SIG-M5 treated with dmso at 0.1 percent for 504 hours (cell line): ENCODE measurements around the gene PEAK3.
A peak's percentile ranks its signal among the peaks of the same experiment; 100 is the strongest.

Experiments
- DNase-seq: peaks from one replicate; lab custom pipeline; 2025; ENCODE audit not compliant: unreplicated experiment; lab: John Stamatoyannopoulos, UW

Gene PEAK3

DNA sequence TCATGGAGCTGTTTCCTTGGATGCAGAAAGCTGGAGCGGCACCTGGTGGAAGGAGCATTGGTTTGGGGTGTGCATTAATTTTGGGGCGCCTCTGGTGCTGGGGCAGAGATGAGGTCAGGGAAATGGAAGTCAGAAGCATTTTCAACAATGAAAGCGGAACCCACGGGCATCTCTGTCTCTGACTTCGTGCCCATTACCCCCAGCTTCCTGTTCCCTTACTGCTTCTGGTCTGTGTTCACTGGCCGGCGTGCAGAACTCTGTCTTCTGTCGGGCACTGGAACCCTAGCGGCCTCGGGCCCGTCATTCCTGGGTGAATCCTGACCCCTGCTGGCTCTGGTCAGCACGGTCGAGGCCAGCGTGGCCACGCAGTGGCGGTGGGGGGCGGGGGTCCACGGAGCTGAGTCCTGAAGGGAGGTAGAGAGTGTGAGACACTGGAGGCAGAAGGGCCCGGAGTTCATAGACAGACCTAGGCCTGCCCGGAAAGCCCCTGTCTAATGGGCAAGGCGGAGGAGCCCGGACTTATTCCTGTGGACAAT lies 33.9 kb upstream of the PEAK3 start:
- DNase-seq = peak; percentile 33

DNA sequence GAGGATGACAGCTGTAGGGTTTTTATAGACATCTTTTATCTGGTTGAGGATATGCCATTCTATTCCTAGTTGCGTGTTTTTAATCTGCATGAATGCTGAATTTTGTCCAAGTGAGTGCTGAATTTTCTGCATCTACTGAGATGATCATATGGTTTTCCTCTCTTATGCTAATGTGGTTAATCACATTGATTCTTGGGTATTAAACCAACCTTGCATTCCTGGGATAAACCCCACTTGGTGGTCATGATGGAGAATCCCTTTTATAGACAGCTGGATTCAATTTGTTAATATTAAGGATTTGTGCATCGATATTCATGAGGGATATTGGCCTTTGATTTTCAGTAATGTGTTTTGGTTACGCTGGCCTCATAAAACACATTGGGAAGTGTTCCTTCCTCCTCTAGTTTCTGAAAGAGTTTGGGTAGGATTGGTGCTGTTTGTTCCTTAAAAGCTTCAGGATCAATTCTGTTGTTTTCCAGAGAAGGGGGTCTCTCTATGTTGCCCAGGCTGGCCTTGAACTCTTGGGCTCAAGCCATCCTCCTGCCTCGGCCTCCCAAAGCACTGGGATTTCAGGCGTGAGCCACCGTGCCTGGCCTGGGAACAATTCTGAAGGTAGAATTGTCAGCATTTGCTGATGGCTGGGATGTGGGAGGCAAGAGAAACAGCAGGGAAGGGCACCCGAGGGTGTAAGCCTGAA lies 33.3 kb upstream of the PEAK3 start:
- DNase-seq = no peak

DNA sequence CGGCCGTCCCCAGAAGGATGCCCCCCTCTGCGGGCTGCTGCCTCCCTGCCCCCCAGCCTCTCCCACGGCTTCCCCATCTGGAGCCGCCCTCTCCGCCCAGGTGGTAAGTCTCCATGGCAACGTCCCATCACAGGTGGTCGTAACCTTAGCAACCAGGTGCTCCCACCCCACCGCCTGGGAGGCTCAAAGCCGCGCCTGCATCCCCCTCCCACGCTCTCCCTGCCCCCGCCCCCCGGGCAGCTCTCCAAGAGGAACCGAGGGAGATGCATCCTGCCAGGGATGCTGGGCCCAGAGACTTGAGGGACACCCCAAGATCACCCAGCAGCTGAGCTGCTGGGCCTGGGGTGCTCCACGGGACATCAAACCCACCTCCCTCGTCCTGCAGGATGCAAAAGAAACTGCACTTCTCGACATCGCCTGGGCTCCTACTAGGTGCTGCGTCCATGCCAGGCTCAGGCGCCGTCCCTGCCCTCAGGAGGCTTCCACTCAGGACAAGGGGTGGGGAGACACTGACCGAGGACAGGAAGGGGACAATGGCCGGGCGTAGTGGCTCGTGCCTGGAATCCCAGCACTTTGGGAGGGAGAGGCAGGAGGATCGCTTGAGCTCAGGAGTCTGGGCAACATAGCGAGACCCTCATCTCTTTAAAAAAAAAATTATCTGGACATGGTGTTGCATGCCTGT lies 31.0 kb upstream of the PEAK3 start:
- no peak for DNase-seq

DNA sequence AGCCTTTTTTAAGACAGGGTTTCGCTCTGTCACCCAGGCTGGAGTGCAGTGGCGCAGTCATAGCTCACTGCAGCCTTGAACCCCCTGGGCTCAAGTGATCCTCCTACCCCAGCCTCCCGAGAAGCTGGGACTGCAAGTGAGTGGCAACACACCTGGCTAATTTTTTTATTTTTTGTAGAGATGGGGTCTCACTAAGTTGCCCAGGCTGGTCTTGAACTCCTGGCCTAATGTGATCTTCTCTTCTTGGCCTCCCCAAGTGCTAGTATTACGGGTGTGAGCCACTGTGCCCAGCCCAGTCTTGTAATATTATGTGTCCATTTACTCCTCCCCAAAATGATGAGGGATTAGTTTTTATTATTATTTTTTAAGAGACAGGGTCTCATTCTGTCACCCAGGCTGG lies 29.1 kb upstream of the PEAK3 start:
- no peak for DNase-seq

DNA sequence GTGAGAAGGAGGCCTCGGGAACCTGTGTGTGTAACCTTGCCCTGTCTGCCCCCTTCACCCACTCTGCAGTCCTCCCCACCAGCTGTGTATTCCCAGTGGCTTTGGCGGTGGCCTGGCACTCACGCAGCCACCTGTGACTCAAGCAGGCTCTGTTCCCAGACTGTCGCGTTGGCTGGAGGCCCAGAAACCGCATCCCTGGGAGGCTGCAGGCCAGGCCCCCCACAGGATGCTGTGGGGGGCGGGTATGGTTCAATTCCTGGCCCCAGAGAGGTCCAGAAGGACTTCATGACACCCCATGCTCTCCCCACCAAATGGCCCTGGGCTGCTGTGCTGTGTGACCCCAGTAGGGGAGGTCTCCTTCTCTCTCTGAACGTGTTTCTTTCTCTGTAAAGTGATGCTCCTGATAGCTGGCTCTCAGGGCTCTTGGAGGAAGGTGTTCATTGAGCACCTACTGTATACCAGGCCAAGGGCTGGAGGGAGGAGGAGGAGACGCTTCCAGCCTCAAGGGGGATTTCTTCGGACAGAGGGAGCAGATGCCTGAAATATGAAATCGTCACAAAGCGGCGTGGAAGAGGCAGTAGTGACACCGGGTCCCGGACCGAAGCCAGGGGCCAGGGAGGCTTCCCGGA lies 27.9 kb upstream of the PEAK3 start:
- no peak for DNase-seq

DNA sequence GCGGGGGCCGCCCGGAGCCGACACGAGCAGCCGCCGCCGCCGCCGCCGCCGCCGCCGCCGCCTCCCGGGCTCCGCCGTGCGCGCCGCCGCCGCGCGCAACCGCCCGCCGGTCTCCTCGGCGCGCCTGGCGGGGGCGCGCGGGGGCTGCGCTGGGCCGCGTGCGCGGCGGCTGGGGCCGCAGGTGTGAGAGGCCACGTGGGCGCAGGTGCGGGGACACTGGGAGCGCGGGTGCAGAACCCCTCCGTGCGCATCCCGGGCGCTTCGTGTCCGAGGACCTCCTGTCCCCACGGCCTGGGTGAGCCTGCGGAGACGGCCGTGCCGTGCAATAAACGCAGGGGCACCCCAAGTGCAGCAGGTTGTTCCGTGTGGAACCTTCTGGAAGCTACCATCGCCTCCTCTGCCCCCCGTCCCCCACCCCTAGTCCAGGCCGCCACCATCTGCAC lies 26.2 kb upstream of the PEAK3 start, which contains the start of gene LINGO3:
Gene LINGO3, minus strand, starts transcription at position 41 of the 443 bp plus-strand sequence. CDS start 16,378 bp downstream, outside the sequence.
- DNase-seq = no peak

DNA sequence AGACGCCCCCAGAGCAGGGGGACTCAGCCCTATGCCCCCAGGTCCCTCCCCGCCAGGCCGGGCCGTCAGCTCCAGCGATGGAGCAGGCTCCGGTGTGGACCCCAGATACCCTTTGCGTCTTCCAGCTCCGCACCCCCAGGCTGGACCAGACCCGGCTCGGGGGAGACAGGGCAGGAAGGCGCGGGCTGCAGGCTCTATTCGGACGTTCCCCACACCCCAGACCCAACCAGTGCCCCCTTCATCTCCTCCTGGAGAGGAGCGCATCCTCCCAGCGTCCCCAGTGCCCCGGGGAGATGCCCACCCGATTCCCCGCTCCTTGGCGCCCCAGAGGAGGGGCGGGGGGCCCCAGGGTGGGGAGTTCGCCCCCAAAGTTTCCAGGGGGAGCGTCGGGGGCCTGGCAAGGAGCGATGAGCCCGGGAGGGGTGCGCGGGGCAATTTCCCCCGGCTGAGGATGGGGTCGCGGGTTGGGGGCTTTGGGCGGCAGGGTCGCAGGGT lies 25.6 kb upstream of the PEAK3 start:
- no peak for DNase-seq

DNA sequence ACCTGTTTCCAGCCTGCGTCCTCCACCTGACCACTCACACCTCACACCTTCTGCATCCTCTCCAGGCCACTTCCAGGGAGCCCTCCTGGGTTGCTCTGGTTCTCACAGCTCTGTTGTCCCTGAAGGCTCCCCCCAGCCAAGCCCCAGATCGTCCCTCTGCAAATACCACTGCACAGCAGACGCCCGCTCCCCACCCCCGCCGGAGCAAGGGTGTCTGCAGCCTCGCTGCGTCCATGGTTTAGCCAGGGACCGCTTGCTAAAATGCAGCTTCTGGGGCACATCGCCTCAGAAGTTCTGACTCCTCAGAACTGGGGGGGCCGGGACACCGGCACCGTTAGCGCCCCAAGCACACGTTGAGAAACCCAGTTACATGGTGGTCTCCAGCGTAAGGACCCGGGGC lies 25.0 kb upstream of the PEAK3 start:
- no peak for DNase-seq

DNA sequence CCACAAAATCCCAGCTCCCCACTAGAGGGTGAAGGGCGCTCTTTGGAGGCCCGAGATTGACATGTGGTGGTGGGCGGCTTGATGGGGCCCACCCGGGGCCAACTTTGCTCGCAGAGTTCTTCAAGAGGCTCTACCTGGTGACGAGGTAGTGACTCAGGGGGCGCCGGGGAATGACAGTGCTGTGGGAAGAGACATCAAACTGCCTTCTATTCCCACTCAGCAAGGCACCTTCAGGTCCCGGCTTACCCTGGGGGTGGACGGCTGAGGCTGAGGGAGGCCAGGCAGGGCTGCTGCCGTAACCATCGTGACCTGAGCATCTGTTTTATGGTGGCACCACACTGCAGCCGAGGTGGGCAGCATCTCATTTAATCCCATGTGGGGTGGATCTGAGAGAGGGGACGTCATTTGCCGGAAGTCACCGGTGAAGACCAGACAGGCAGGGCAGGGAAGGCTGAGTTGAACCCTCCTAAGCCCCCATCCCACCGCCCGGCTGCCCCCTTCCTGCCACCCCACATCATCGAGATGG lies 24.4 kb upstream of the PEAK3 start:
- no peak for DNase-seq

DNA sequence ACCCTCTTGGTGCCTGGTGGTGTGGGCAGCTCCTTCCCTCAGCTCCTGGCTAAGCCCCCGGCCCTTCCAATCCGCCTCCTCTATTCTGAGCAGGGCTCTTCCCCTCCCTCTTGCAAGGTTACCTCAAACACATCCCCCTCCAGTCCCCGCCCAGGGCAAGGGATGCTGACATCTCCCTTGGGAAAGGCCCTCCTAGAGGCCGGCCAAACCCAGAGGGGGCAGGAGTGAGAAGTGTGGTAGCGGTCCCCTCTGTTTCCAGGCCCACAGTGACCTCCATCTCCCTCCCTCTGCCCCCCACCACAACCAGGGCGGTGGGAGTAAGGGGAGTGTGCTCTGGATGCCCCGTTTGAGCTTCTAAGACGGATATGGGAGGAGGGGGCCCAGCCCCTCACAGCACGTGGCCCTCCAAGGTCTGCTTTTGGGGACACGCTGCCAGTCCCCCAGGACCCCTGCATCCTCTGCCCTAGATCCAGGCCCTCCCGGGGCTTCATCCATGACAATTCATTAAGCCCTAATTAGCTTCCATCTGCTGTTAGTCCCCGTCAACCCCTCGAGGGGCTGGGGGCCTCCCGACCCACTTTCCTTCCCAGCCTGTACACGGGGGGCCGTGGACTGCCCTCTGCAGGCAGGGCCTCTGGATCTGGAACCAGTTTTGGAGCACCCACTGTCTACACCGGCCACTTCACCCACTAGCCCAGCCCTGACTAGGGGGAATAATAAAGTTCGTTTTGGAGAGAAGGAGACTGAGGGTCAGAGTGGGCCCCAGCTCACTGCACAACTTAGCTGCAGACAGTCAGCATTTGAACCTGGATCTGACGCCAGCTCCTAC lies 23.7 kb upstream of the PEAK3 start:
- DNase-seq = no peak

DNA sequence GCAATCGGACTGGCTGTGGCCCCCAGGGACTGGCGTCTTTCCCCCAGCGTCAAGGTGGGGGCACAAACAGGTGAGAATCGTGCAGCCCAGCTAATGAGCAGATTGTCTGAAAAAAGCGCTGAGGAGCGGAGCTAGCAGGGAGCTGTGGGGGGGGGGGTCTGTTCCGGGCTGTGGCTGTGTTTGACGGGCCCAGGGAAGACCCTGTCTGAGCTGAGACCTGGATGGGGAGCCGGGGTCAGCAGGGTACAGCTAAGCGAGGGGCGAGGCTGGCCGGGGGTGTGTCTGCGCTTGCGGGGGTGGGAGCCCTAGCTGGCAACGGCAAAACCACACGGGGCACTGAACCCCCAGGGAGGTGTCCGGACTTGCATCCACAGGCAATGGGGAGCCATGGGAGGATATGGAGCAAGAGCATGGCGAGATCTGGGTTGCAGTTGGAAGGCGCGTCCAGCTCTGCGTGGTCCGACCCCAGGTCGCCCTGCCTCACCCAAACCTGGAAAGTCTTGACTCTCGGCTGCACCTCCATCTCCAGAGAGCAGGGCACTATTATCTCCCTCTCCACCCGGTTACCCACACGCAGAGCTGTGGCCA lies 21.3 kb upstream of the PEAK3 start:
- no peak for DNase-seq

DNA sequence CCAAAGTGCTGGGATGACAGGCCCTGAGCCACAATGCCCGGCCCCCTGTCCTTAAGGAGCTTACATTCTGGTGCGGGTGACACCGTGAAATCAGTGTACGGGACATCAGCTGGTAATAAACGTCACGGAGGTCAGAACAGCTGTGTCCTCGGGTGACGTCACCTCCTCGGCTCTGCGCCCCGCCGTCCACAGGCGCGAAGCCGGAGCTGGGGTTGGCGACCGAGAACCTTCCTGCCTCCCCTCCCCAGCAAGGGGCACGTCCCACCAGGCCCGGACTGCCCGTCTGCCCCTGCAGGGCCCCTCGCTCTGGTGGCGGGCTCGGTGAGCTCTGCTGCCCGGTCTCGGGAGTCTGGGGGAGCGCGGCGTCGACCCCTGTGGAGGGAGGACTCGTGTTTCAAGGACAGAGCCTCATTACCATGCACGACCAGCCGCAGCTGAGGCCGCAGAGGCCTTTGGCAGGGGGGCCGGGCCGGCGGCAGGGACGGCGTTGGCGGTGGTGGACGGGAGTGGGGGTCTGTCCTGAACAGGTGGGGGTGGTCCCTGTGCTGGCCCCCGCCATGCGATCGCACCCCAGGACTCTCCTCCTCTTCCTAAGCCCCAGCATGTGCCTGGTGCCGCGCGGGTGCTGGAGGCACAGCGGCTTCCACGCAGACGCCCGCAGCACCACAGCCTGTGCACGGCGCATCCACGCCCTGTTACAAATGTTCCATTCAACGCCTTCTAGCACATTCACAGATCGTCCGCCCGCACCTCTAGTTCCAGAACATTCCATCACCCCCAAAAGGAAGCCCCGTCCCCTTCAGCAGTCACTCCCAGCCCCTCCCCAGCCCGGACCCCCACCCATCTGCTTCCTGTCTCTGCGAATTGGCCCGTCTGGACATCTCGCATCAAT lies 20.6 kb upstream of the PEAK3 start:
- no peak for DNase-seq

DNA sequence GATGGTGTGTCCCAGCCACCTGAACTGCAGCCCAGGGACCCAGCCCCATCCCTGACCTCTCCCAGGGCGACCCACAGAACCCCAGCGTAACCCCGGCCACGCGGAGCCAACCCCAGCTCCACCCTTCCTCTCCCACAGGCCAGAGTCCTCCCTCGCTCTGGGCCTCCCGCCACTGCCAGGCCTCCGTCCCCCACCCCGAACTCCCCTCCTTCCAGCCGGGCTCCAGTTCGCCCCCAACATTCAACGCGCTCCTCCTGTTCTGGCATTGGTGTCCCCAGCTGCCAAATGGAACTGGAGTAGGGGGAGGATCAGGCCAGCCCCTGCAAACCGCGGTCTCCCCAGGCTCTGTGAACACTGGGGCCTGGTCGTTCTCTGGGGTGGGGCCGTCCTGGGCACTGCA lies 18.6 kb upstream of the PEAK3 start:
- DNase-seq = no peak

DNA sequence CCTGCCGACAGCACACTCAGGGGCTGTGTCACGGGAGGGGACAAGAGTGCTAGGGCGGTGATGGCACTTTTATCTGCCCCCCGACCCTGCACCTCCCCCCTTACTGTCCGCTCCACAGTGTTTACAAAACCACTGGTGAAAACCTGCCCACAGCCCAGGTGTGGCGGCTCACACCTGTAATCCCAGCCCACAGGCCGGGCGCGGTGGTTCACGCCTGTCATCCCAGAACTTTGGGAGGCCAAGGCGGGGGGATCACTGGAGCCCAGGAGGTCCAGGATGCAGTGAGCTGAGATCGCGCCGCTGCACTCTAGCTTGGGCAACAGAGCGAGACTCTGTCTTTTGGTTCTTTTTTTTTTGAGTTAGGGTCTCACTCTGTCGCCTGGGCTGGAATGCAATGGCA lies 14.2 kb upstream of the PEAK3 start:
- DNase-seq = no peak

DNA sequence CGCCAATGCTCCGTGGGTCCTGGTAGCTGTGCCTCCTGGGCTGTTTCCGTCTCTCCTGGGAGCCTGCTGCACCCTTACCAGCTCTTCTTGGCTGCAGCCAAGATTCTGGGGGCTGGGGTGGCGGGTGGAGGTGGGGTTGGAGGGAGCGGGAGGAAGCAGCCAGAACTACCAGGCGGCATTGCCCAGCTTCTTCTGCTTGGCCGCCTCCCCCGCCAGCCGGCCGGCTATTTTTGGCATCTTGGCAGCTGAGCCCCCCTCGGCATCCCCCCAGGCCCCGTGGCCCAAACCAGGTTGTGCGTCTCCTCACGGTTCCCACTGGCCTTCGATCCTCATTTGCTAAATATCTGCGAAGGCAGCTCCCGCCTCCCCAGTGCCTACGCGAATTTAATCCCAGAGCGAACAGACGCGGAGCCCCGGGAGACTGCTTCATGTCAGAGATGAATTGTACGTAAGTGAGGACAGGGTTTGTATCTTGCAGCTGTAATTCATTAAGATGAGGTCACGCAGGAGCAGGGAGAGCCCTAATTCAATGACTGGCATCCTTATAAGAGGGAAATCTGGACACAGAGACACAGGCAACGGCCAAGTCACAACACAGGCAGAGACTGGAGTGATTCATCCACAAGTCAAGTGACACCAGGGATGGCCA lies 12.8 kb upstream of the PEAK3 start:
- no peak for DNase-seq

DNA sequence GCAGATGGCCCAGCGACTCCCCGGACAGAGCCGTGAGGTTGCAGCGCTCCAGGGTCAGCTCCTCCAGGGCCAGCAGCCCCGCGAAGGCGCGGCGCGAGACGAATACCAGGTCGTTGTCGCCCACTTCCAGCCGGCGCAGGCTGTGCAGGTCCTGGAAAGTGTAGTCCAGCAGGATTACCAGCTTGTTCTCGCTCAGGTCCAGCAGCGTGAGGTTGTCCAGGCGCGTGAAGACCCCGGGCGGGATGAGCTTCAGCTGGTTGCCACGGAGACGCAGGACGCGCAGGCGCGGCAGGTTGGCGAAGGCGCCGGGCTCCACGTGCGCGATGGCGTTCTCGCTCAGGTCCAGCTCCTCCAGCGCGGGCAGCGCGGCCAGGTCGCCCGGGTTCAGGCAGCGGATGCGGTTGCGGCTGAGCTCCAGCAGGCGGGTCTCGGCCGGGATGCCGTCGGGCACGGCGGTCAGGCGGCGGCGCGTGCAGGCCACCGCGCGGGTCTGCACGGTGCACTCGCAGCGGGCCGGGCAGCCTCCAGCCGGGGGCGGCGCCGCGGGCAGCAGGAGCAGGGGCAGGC lies 9.3 kb upstream of the PEAK3 start:
- no peak for DNase-seq

DNA sequence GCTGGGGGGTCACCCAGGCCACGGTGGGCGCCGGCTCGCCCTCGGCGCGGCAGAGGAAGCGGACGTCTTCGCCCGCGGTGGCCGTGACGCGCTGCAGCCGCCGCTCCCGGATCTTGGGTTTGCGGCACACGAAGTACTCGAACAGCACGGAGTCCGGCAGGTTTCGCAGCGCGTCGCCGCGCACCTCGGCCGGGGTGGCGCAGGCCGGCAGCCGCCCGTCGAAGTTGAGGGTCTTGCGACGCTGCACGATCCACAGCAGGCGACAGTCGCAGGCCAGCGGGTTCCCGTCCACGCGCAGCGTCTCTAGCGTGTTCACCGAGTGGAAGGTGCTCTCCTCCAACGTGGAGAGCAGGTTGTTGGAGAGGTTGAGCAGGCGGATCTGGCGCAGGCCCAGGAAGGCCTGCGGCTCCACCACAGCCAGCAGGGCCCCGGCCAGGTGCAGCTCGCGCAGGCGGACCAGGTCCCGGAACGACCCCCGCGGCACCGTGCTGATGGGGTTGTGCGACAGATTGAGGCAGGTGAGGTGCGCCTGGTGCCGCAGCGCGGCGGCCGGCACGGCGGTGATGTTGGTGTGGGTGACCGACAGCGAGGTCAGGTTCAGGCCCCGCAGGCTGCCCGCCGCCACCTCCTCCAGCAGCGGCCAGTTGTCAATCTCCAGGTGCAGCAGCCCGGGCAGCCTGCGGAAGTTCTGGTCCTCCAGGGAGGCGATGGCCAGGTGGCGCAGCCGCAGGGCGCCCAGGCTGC lies 8.6 kb upstream of the PEAK3 start:
- DNase-seq = no peak
